Activated CD4-positive, alpha-beta memory T cell treated with anti-CD3 and anti-CD28 coated beads, Interleukin-2, amount 10 ng/mL, durations not matched to agents 7 days and 5 days (primary cell): ENCODE data around the gene ITGA11. TPM values are rescaled to one million over a fixed set of nuclear protein-coding genes. Genes with fewer than 3 reads are reported as not detected.

ENCODE experiments used
- CTCF ChIA-PET: fragments of 350-600 bp; sonication (Branson Sonifier 250); formaldehyde crosslinking; loops from one replicate; lab custom pipeline; 2021; ENCODE audit warnings: antibody characterized with exemption, inconsistent platforms; lab: Charles Lee
- POLR2A ChIA-PET: fragments of 350-600 bp; sonication (Branson Sonifier 250); formaldehyde crosslinking; loops from one replicate; lab custom pipeline; 2021; ENCODE audit warnings: antibody characterized with exemption; lab: Charles Lee
- DNase-seq: peaks from one replicate; pipeline ENCODE4 v3.0.0-alpha.2; 2020
- H3K27ac Mint-ChIP-seq: one replicate; pipeline ENCODE4 v1.8.0; 2021; ENCODE audit warnings: mild to moderate bottlenecking, mixed read lengths
- H3K27me3 Mint-ChIP-seq: one replicate; pipeline ENCODE4 v1.8.0; 2021; ENCODE audit warnings: mixed read lengths
- H3K36me3 Mint-ChIP-seq: one replicate; pipeline ENCODE4 v1.8.0; 2021; ENCODE audit warnings: low read depth, mixed read lengths
- H3K4me1 Mint-ChIP-seq: one replicate; pipeline ENCODE4 v1.8.0; 2021; ENCODE audit warnings: mixed read lengths
- H3K4me3 Mint-ChIP-seq: one replicate; pipeline ENCODE4 v1.8.0; 2021; ENCODE audit warnings: mild to moderate bottlenecking, mixed read lengths
- H3K9me3 Mint-ChIP-seq: one replicate; pipeline ENCODE4 v1.8.0; 2021; ENCODE audit warnings: mixed read lengths
- total RNA-seq, 2 experiments: library from RNA; stranded (reverse); gene quantifications; one replicate each; pipeline ENCODE4 v1.2.3, GENCODE V29; 2021

The ITGA11 gene
- total RNA-seq, 2 experiments from 2014 or later, result 0.20 to 0.73 TPM

GRCh38 chr15:68265081-68265480 lies 166.9 kb downstream of the ITGA11 start:
- Mint-ChIP-seq H3K27me3 (peaks cover 40% of the 10 kb centered on the region), H3K27ac (no peak overlapping the region), H3K4me3 (no peak overlapping the region), H3K36me3 (no peaks in the 10 kb centered on the region), H3K9me3 (no peaks in the 10 kb centered on the region), H3K4me1 (no peaks in the 10 kb centered on the region)
- ChIA-PET CTCF (interaction anchor here (0.6 kb wide), 1 partner anchor 425 kb away, joined by 3 read pairs; no protein-coding TSS in a partner anchor), POLR2A (interaction anchor here (1.4 to 1.9 kb wide), 2 partner anchors 12 to 36 kb away, joined by 3 to 6 read pairs; partner anchors contain the start of genes CLN6 and FEM1B)
- DNase-seq, result no peak

- Mint-ChIP-seq H3K27me3 (peaks cover 40% of the 10 kb centered on the region), H3K36me3 (no peaks in the 10 kb centered on the region), H3K27ac (no peak overlapping the region), H3K9me3 (no peaks in the 10 kb centered on the region), H3K4me3 (no peak overlapping the region), H3K4me1 (no peaks in the 10 kb centered on the region)
- ChIA-PET POLR2A (interaction anchor here (1.4 to 1.9 kb wide), 2 partner anchors 13 to 35 kb away, joined by 3 to 6 read pairs; partner anchors contain the start of genes CLN6 and FEM1B), CTCF (interaction anchor here (1.8 kb wide), 1 partner anchor 11 kb away, joined by 8 read pairs; no protein-coding TSS in a partner anchor)
- DNase-seq, result no peak
Observed at GRCh38 chr15:68264282-68264681, 167.7 kb downstream of the ITGA11 start.

DNA sequence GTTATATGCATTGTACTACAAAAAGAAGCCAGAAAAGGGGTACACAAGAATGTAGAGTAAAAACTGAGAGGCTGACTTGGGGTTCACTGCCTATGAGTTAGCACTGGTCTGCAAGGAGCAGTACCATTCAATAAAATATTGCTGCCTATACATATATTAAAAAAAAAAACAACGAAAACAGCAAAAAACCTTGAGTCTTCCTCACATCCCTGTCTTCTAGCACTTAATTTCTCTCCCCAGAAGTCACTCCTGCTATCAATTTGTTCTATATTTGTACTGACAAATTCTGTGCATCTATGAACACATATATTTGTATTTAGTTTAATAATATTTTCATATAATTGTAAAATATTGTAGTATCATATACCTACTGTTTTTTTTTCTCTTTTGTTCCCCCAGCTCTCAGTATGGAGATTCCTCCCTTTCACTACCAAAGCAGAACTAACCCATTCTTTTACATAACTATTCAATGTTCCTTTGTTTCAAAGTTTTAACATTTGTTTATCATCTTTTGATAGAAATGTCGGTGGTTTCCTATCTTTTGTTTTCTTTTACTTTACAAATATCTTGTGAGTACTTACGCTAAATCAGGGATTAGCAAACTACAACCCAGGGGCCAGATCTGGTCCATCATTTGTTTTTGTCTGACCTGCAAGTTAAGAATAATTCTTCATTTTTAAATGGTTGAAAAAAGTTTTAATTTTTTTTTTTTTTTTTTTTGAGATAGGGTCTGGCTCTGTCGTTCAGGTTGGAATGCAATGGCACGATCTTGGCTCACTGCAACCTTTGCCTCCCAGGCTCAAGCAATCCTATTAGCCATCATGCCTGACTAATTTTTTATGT lies 169.2 kb downstream of the ITGA11 start:
- H3K4me1 Mint-ChIP-seq, result no peaks in the 10 kb centered on the region
- H3K9me3 Mint-ChIP-seq, result no peaks in the 10 kb centered on the region
- H3K27me3 Mint-ChIP-seq, result peaks cover 31% of the 10 kb centered on the region
- DNase-seq, result no peak
- no peak overlapping the region for H3K27ac Mint-ChIP-seq
- ChIA-PET CTCF (interaction anchor here (1.4 to 1.8 kb wide), 2 partner anchors 10 kb away, joined by 7 to 8 read pairs; no protein-coding TSS in a partner anchor), POLR2A (interaction anchor here (1.3 kb wide), 1 partner anchor 14 kb away, joined by 3 read pairs; the partner anchor contains the start of gene FEM1B)
- no peak overlapping the region for H3K4me3 Mint-ChIP-seq
- H3K36me3 Mint-ChIP-seq, result no peaks in the 10 kb centered on the region

- Mint-ChIP-seq H3K4me3 (no peak overlapping the region), H3K36me3 (no peaks in the 10 kb centered on the region), H3K9me3 (no peaks in the 10 kb centered on the region), H3K4me1 (peaks cover 2% of the 10 kb centered on the region), H3K27ac (no peak overlapping the region), H3K27me3 (peaks cover 28% of the 10 kb centered on the region)
- DNase-seq, result no peak
- CTCF ChIA-PET, result interaction anchor here (1.4 kb wide), 1 partner anchor 9 kb away, joined by 7 read pairs; no protein-coding TSS in a partner anchor
- POLR2A ChIA-PET, result interaction anchor here (1.3 kb wide), 1 partner anchor 15 kb away, joined by 3 read pairs; the partner anchor contains the start of gene FEM1B
Observed at GRCh38 chr15:68261980-68262379, 170.0 kb downstream of the ITGA11 start.

GRCh38 chr15:68261241-68261640 lies 170.7 kb downstream of the ITGA11 start:
- Mint-ChIP-seq H3K4me3 (no peak overlapping the region), H3K27ac (no peak overlapping the region), H3K9me3 (no peaks in the 10 kb centered on the region), H3K27me3 (peaks cover 28% of the 10 kb centered on the region), H3K36me3 (no peaks in the 10 kb centered on the region), H3K4me1 (peaks cover 5% of the 10 kb centered on the region)
- ChIA-PET CTCF (interaction anchor here (1.4 kb wide), 1 partner anchor 8 kb away, joined by 7 read pairs; no protein-coding TSS in a partner anchor), POLR2A (interaction anchor here (3.0 kb wide), 1 partner anchor 16 kb away, joined by 13 read pairs; the partner anchor contains the start of gene FEM1B)
- no peak for DNase-seq

DNA sequence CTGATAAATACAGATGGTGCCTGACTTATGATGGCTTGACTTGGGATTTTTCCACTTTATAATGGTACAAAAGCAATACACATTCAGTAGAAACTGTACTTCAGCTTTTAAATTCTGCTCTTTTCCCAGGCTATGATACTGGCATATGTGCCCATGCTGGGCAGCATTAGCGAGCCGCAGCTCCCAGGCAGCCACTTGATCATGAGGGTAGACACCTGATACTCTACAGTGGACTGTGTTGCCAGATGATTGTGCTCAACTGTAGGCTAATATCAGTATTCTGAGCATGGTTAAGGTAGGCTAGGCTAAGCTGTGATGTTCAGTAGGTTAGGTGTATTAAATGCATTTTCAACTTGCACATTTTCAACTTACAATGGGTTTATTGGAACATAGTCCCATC lies 172.1 kb downstream of the ITGA11 start:
- H3K27me3 Mint-ChIP-seq, result peaks cover 31% of the 10 kb centered on the region
- ChIA-PET POLR2A (interaction anchor here (3.0 kb wide), 1 partner anchor 18 kb away, joined by 13 read pairs; the partner anchor contains the start of gene FEM1B), CTCF (interaction anchor here (0.7 kb wide), 1 partner anchor 125 kb away, joined by 3 read pairs; no protein-coding TSS in a partner anchor)
- DNase-seq, result no peak
- no peak overlapping the region for H3K27ac Mint-ChIP-seq
- H3K36me3 Mint-ChIP-seq, result no peaks in the 10 kb centered on the region
- no peaks in the 10 kb centered on the region for H3K9me3 Mint-ChIP-seq
- peaks cover 5% of the 10 kb centered on the region for H3K4me1 Mint-ChIP-seq
- H3K4me3 Mint-ChIP-seq, result no peak overlapping the region

DNA sequence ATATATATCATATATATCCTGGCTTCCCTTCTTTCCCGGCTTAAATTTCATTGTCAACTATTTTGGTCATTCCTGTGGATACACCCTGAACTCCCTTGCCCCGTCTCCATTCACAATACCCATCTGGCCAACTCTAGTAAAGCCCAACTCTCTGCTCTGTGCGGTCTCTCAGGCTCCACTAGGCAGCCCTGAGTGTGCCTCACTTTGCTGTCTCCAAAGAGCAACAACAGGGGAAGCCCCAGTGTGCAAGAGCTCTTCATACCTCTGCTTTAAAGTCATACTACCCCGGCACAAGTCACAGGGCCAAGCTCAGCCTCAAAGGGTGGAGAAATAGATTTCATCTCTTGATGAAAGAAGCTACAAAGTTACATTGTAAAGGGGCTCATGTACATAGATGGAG lies 173.3 kb downstream of the ITGA11 start:
- DNase-seq, result no peak
- no peaks in the 10 kb centered on the region for H3K36me3 Mint-ChIP-seq

DNA sequence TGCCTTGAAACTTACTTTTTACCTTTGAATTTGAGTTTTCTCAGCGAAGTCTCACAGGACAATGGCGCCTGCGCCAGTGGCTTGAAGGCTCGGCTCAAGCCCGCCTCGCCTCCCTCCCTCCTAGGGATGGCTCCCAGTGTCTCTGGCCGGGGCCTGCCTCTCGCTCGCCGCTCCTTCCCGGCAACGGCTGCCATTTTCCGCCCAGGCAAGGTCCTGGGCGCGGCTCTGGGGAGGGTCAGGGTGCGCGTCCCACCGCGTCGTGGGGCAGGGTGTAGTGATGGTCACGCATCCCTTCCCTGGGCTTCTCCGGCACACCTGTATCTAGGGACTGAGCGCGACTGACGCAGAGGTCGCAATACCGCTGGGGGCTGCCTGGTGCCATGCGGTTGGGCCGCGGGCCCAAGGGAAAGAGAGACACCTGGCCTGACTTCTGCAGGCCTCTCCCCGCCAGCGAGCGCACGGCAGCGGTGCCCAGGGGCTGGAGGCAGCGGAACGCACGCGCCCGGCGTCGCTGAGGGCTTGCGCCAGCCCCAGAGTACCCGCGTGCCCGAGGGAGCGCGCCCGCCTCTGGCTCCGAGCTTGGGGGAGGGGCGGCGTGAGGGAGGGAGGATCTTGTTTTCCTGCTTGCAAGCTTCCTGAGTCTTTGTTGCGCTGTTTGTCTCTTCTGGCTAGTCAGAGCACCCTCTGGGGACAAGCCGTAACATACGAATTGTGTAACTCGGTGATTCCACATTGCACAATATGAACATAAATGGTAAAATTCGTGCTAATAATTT lies 175.1 kb downstream of the ITGA11 start:
- peak; percentile 69 for DNase-seq
- H3K9me3 Mint-ChIP-seq, result no peaks in the 10 kb centered on the region
- H3K4me1 Mint-ChIP-seq, result peaks cover 5% of the 10 kb centered on the region
- no peaks in the 10 kb centered on the region for H3K36me3 Mint-ChIP-seq
- CTCF ChIA-PET, result no interaction called here
- H3K4me3 Mint-ChIP-seq, result peak overlapping the region; percentile 58
- POLR2A ChIA-PET, result interaction anchor here (1.0 to 1.7 kb wide), 2 partner anchors 21 to 28 kb away, joined by 9 to 12 read pairs; partner anchors contain the start of genes CLN6 and FEM1B
- no peak overlapping the region for H3K27ac Mint-ChIP-seq
- H3K27me3 Mint-ChIP-seq, result peaks cover 11% of the 10 kb centered on the region

More for the DNA sequence above, 173.3 kb downstream of the ITGA11 start:
- ChIA-PET CTCF (no interaction called here), POLR2A (interaction anchor here (3.0 kb wide), 1 partner anchor 19 kb away, joined by 13 read pairs; the partner anchor contains the start of gene FEM1B)
- Mint-ChIP-seq H3K27me3 (peaks cover 20% of the 10 kb centered on the region), H3K4me3 (no peak overlapping the region), H3K27ac (no peak overlapping the region), H3K9me3 (no peaks in the 10 kb centered on the region), H3K4me1 (peaks cover 5% of the 10 kb centered on the region)

GRCh38 chr15:68252925-68253534 lies 178.9 kb downstream of the ITGA11 start:
- Mint-ChIP-seq H3K27ac (no peak overlapping the region), H3K36me3 (no peaks in the 10 kb centered on the region), H3K4me1 (peaks cover 5% of the 10 kb centered on the region), H3K9me3 (no peaks in the 10 kb centered on the region), H3K27me3 (peaks cover 22% of the 10 kb centered on the region), H3K4me3 (no peak overlapping the region)
- DNase-seq, result peak; percentile 38
- POLR2A ChIA-PET, result interaction anchor here (1.3 to 1.8 kb wide), 2 partner anchors 23 to 25 kb away, joined by 5 to 9 read pairs; partner anchors contain the start of genes CLN6 and FEM1B
- CTCF ChIA-PET, result interaction anchor here (0.5 to 2.5 kb wide), 30 partner anchors 9 to 307 kb away, joined by 3 to 37 read pairs (median 4); partner anchors contain the start of genes CLN6 and FEM1B

GRCh38 chr15:68249058-68249713 lies 182.8 kb downstream of the ITGA11 start:
- no peak overlapping the region for H3K4me3 Mint-ChIP-seq
- H3K27me3 Mint-ChIP-seq, result peaks cover 24% of the 10 kb centered on the region
- H3K27ac Mint-ChIP-seq, result no peak overlapping the region
- H3K36me3 Mint-ChIP-seq, result no peaks in the 10 kb centered on the region
- POLR2A ChIA-PET, result no interaction called here
- CTCF ChIA-PET, result no interaction called here
- no peak for DNase-seq
- H3K9me3 Mint-ChIP-seq, result peaks cover 3% of the 10 kb centered on the region
- no peaks in the 10 kb centered on the region for H3K4me1 Mint-ChIP-seq
